GM18517 (cell line): ENCODE data around the gene C9orf40.

Experiments
- ATAC-seq: cut with Tn5 transposase; IDR thresholded peaks from one replicate; pipeline ENCODE4 v1.9.1; 2021; ENCODE audit warnings: mild to moderate bottlenecking, moderate library complexity; ENCODE audit not compliant: unreplicated experiment

C9orf40 gene

GRCh38 chr9:74942801-74943200 lies 9.9 kb downstream of the C9orf40 start:
- no peak for ATAC-seq

GRCh38 chr9:74940600-74940999 lies 12.1 kb downstream of the C9orf40 start:
- no peak for ATAC-seq

- no peak for ATAC-seq
These were observed 17.7 kb downstream of the C9orf40 start for GRCh38 chr9:74935008-74935407.

GRCh38 chr9:74921737-74922136 lies 31.0 kb downstream of the C9orf40 start:
- no peak for ATAC-seq

- no peak for ATAC-seq
These were observed 31.6 kb downstream of the C9orf40 start for GRCh38 chr9:74920944-74921626.

- no peak for ATAC-seq
These were observed 42.7 kb downstream of the C9orf40 start for GRCh38 chr9:74910036-74910435.

- ATAC-seq = no peak
These were observed 44.0 kb downstream of the C9orf40 start for GRCh38 chr9:74908665-74909064.

GRCh38 chr9:74907085-74907484 lies 45.6 kb downstream of the C9orf40 start:
- ATAC-seq = no peak

GRCh38 chr9:74901001-74901400 lies 51.7 kb downstream of the C9orf40 start:
- ATAC-seq = no peak
